Gastrocnemius medialis (tissue), 4 donors: Measurements from ENCODE around the gene LAPTM4A. TPM values are rescaled to one million over a fixed set of nuclear protein-coding genes. Genes with fewer than 3 reads are reported as not detected.

Experiments used
- ATAC-seq, 2 donors: fragments of 150-250 bp; one replicate each; pipeline ENCODE4 v1.9.1; 2016
- DNase-seq, 2 donors: peaks; one replicate each; pipeline ENCODE4 v3.0.0-alpha.2; 2019
- H3K27ac ChIP-seq, 4 donors: fragments of 200-600 bp; sonication (generic); 1 replicate in 1 of 4; 2 replicates in 3 of 4; pipeline ENCODE4 v1.5.1; 2016 to 2018; ENCODE audit warnings: mild to moderate bottlenecking in 2 of 4, moderate library complexity in 1 of 4
- H3K27me3 ChIP-seq, 3 donors: fragments of 200-600 bp; sonication (generic) in 2 of 3; 1 replicate in 1 of 3; 2 replicates in 2 of 3; pipeline versions ENCODE4 v1.5.1 to v1.6.0; 2016 to 2019; ENCODE audit warnings: mild to moderate bottlenecking in 1 of 3, moderate library complexity in 1 of 3
- H3K36me3 ChIP-seq, 2 donors: fragments of 200-600 bp; sonication (generic) in 1 of 2; one replicate each; pipeline ENCODE4 v1.5.1; 2017 to 2018
- H3K4me1 ChIP-seq, 2 donors: fragments of 200-600 bp; sonication (generic) in 1 of 2; one replicate each; pipeline ENCODE4 v1.5.1; 2016 to 2017; ENCODE audit warnings: mild to moderate bottlenecking in 2 of 2
- H3K4me3 ChIP-seq, 4 donors: fragments of 200-600 bp; sonication (generic) in 3 of 4; 1 replicate in 1 of 4; 2 replicates in 3 of 4; pipeline ENCODE4 v1.5.1; 2016 to 2019; ENCODE audit warnings: mild to moderate bottlenecking in 2 of 4
- H3K9me3 ChIP-seq, 3 donors: fragments of 200-600 bp; sonication (generic) in 2 of 3; 1 replicate in 1 of 3; 2 replicates in 2 of 3; pipeline ENCODE4 v1.5.1; 2016 to 2019
- POLR2A ChIP-seq, 2 donors: fragments of 450-650 bp; IDR thresholded peaks; one replicate each; pipeline ENCODE4 v1.6.1; 2017; ENCODE audit warnings: antibody characterized with exemption in 2 of 2, mild to moderate bottlenecking in 2 of 2, moderate library complexity in 2 of 2
- in situ Hi-C, 4 donors: fragments of 200-750 bp; cut with MboI; loops; one replicate each; pipeline versions ENCODE4 v1.15.0 to v1.8.0; 2017; ENCODE audit warnings: low sequenced_read_pairs in 4 of 4
- intact Hi-C: fragments of 100-400 bp; cut with DNase I; formaldehyde crosslinking; loops from one replicate; pipeline ENCODE4 v1.15.1; 2023; ENCODE audit warnings: low total_unique reads
- total RNA-seq, 4 donors: library from RNA; depleted of rRNA; stranded (reverse); fragments of >200 nt; gene quantifications; one replicate each; pipeline versions ENCODE4 v1.1.0 to v1.2.3, GENCODE V29; 2016
- TF ChIP-seq, protein P1 (sequence below), 5 experiments: fragments of 450-650 bp in 3 of 5; fragments of 200-600 bp in 2 of 5; sonication (generic) in 2 of 5; IDR thresholded peaks in 4 of 5; conservative IDR thresholded peaks in 1 of 5; 1 replicate in 4 of 5; 2 replicates in 1 of 5; pipeline ENCODE4 v1.5.1; 2016 to 2019; ENCODE audit warnings: antibody characterized with exemption in 5 of 5, mild to moderate bottlenecking in 3 of 5, moderate library complexity in 3 of 5

Gene LAPTM4A
- total RNA-seq, 4 donors from 2014 or later: 53.8 to 62.3 (median 57.4) TPM

GRCh38 chr2:19989667-19990415 is 61.6 kb downstream of the LAPTM4A start, which contains the start of gene WDR35:
WDR35 (minus strand) TSS chr2:19990105; CDS start chr2:19990015, 90 bp downstream.
- ATAC-seq: peak; percentile 96
- peaks cover 0 to 8% (median 0%) of the 10 kb centered on the region in 3 donors for H3K27me3 ChIP-seq
- H3K4me3 ChIP-seq: peak within 1 kb of the TSS; percentile 71 to 91 (median 88)
- TF ChIP-seq, protein P1, sequence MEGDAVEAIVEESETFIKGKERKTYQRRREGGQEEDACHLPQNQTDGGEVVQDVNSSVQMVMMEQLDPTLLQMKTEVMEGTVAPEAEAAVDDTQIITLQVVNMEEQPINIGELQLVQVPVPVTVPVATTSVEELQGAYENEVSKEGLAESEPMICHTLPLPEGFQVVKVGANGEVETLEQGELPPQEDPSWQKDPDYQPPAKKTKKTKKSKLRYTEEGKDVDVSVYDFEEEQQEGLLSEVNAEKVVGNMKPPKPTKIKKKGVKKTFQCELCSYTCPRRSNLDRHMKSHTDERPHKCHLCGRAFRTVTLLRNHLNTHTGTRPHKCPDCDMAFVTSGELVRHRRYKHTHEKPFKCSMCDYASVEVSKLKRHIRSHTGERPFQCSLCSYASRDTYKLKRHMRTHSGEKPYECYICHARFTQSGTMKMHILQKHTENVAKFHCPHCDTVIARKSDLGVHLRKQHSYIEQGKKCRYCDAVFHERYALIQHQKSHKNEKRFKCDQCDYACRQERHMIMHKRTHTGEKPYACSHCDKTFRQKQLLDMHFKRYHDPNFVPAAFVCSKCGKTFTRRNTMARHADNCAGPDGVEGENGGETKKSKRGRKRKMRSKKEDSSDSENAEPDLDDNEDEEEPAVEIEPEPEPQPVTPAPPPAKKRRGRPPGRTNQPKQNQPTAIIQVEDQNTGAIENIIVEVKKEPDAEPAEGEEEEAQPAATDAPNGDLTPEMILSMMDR (IDR thresholded peaks at IDR 0.05 in 4 of 5, conservative IDR thresholded peaks at IDR 0.05 in 1 of 5): no peak
- TF ChIP-seq POLR2A (IDR thresholded peaks at IDR 0.05): peak; percentile 14 to 50
- DNase-seq: peak; percentile 74 to 83
- no peaks in the 10 kb centered on the region for H3K36me3 ChIP-seq
- H3K4me1 ChIP-seq: peaks cover 11 to 19% of the 10 kb centered on the region in 2 donors
- in situ Hi-C loops (no loop called here), intact Hi-C loops (loop anchor here (2.0 to 5.0 kb wide), 2 partner anchors 61 to 88 kb away; partner anchors contain the start of genes LAPTM4A and TTC32)
- H3K9me3 ChIP-seq: no peaks in the 10 kb centered on the region
- peak within 1 kb of the TSS; percentile 64 to 72 (median 68) for H3K27ac ChIP-seq

GRCh38 chr2:19989342-19989666 is 62.1 kb downstream of the LAPTM4A start:
- no peak for TF ChIP-seq POLR2A (IDR thresholded peaks at IDR 0.05)
- TF ChIP-seq, protein P1 (IDR thresholded peaks at IDR 0.05 in 4 of 5, conservative IDR thresholded peaks at IDR 0.05 in 1 of 5): no peak
- Histone ChIP-seq H3K27ac (peak overlapping the region; percentile 64 to 72 (median 68)), H3K9me3 (no peaks in the 10 kb centered on the region), H3K36me3 (no peaks in the 10 kb centered on the region), H3K4me1 (peaks cover 11 to 19% of the 10 kb centered on the region in 2 donors), H3K4me3 (peak overlapping the region; percentile 71 to 91 (median 88)), H3K27me3 (peaks cover 0 to 8% (median 0%) of the 10 kb centered on the region in 3 donors)
- in situ Hi-C loops: no loop called here
- intact Hi-C loops: no loop called here
- ATAC-seq (peak in 1 of 2 donors; percentile 14), DNase-seq (no peak)

- in situ Hi-C loops: no loop called here
Observed at GRCh38 chr2:19988600-19988999, 62.8 kb downstream of the LAPTM4A start.

DNA sequence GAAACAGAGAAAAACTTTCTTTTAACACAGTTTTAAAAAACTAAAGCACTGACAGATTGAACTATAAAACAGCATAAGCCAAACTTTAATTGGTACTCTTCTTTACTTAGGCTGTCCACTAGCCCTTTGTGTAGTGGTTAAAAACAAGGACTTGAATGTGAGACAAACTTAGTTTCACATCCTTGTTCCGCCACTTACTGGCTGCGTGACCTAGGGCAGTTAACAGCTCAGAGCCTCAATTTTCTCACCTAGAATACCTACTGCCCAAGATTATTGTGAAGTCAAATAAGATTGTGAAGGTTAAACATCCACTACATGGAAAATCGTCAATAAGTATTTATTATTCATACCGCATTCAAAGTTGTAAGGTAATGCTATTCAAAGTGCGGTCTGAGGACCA is 63.5 kb downstream of the LAPTM4A start:
- H3K36me3 ChIP-seq: no peaks in the 10 kb centered on the region
- intact Hi-C loops (no loop called here), in situ Hi-C loops (no loop called here)
- DNase-seq (no peak), ATAC-seq (no peak)
- no peak overlapping the region for H3K27ac ChIP-seq
- peaks cover 0 to 7% (median 0%) of the 10 kb centered on the region in 3 donors for H3K27me3 ChIP-seq
- TF ChIP-seq, protein P1 (IDR thresholded peaks at IDR 0.05 in 4 of 5, conservative IDR thresholded peaks at IDR 0.05 in 1 of 5): no peak
- no peak for TF ChIP-seq POLR2A (IDR thresholded peaks at IDR 0.05)
- no peaks in the 10 kb centered on the region for H3K9me3 ChIP-seq
- H3K4me3 ChIP-seq: no peak overlapping the region
- H3K4me1 ChIP-seq: peaks cover 11 to 19% of the 10 kb centered on the region in 2 donors

More at GRCh38 chr2:19988600-19988999, 62.8 kb downstream of the LAPTM4A start:
- Histone ChIP-seq H3K4me3 (peak overlapping the region in 2 of 4 donors; percentile 71 to 91), H3K4me1 (peaks cover 11 to 19% of the 10 kb centered on the region in 2 donors), H3K27ac (no peak overlapping the region), H3K36me3 (no peaks in the 10 kb centered on the region), H3K27me3 (peaks cover 0 to 8% (median 0%) of the 10 kb centered on the region in 3 donors), H3K9me3 (no peaks in the 10 kb centered on the region)
- TF ChIP-seq, protein P1 (IDR thresholded peaks at IDR 0.05 in 4 of 5, conservative IDR thresholded peaks at IDR 0.05 in 1 of 5): no peak
- TF ChIP-seq POLR2A (IDR thresholded peaks at IDR 0.05): no peak
- DNase-seq: no peak
- ATAC-seq: no peak
- intact Hi-C loops: no loop called here

Other genes with a start within 250 kb of the LAPTM4A start
- gene TTC32, start 149.6 kb downstream of the LAPTM4A start, total RNA-seq: 10 to 100 TPM in 2 of 4 donors, 1 to 10 TPM in 2; 6.6 to 19.6 (median 10.7) TPM
- gene WDR35, start 61.5 kb downstream of the LAPTM4A start, total RNA-seq: 1 to 10 TPM; 3.3 to 4.5 (median 3.7) TPM
- gene MATN3, start 39.0 kb downstream of the LAPTM4A start, total RNA-seq: under 1 TPM in 3 of 4 donors, not detected in 1; 0.26 to 0.35 (median 0.34) TPM
- 1 to 10 TPM in 2 of 4 donors, under 1 TPM in 1, not detected in 1; 0.41 to 1.2 (median 1.2) TPM for gene SDC1, start 173.5 kb upstream of the LAPTM4A start, total RNA-seq